Fibroblast of mammary gland (primary cell): Measurements from ENCODE around the gene SLC1A3.

Experiments
- DNase-seq: peaks from one replicate; pipeline ENCODE4 v3.0.0-alpha.2; 2010; ENCODE audit warnings: low read depth
- H3K4me3 ChIP-seq: 2 replicates; pipeline ENCODE4 v1.5.1; 2011; ENCODE audit warnings: low read depth, mild to moderate bottlenecking, low read length, moderate library complexity; ENCODE audit not compliant: control insufficient read depth
- TF ChIP-seq, protein P1 (sequence below): conservative IDR thresholded peaks from 2 replicates; pipeline ENCODE4 v1.5.1; 2011; ENCODE audit warnings: low read depth, low read length, inconsistent platforms; ENCODE audit not compliant: control insufficient read depth, insufficient read depth

The SLC1A3 gene

DNA sequence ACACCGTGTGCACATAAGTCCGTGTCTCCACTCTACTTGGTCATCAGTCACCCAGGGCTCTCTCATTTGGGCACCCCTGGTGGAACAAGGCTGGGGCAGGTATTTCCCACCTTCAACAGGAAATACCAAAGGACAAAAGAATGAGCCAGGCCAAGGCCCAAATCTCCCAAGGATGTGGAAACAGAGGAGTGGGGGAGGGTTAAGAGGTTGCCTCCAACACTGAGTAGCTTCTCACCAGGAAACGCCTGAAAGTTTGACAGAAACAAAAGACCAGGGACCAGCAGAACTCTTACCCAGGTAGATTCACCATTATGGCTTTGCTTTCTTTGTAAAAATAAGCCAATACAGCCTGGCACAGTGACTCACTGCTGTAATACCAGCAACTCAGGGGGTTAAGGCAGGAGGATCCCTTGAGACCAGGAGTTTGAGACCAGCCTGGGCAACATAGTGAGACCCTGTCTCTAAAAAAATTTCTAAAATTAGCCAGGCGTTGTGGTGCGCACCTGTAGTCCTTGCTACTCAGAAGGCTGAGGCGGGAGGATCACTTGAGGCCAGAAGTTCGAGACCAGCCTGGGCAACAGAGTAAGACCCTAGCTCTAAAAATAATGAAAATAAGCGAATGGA, 12.7 kb downstream of the SLC1A3 start:
- no peak for DNase-seq
- no peak overlapping the region for H3K4me3 ChIP-seq
- TF ChIP-seq, protein P1, sequence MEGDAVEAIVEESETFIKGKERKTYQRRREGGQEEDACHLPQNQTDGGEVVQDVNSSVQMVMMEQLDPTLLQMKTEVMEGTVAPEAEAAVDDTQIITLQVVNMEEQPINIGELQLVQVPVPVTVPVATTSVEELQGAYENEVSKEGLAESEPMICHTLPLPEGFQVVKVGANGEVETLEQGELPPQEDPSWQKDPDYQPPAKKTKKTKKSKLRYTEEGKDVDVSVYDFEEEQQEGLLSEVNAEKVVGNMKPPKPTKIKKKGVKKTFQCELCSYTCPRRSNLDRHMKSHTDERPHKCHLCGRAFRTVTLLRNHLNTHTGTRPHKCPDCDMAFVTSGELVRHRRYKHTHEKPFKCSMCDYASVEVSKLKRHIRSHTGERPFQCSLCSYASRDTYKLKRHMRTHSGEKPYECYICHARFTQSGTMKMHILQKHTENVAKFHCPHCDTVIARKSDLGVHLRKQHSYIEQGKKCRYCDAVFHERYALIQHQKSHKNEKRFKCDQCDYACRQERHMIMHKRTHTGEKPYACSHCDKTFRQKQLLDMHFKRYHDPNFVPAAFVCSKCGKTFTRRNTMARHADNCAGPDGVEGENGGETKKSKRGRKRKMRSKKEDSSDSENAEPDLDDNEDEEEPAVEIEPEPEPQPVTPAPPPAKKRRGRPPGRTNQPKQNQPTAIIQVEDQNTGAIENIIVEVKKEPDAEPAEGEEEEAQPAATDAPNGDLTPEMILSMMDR, result no peak

GRCh38 chr5:36621985-36622384, 15.6 kb downstream of the SLC1A3 start:
- no peak for DNase-seq
- no peak overlapping the region for H3K4me3 ChIP-seq
- TF ChIP-seq, protein P1, result no peak

DNA sequence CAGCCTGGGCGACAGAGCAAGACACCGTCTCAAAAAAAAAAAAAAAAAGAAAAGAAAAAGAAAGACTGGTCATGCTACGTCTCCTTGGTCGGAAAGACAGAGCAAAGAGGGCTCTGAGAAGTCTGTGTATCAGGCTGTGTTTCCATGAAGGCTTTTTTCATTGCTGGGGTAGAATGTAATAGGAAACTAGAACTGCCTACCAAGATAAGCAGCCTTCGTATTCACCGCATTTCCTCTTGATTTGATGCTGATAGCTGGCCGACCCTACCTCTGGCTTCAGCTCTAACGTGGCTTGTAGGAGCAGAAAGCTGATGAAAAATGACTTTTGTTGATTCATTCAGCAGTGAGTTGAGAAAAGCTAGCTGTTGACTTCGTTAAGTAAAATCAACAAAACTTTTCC, 17.4 kb downstream of the SLC1A3 start:
- H3K4me3 ChIP-seq, result no peak overlapping the region
- no peak for DNase-seq
- TF ChIP-seq, protein P1, result no peak

DNA sequence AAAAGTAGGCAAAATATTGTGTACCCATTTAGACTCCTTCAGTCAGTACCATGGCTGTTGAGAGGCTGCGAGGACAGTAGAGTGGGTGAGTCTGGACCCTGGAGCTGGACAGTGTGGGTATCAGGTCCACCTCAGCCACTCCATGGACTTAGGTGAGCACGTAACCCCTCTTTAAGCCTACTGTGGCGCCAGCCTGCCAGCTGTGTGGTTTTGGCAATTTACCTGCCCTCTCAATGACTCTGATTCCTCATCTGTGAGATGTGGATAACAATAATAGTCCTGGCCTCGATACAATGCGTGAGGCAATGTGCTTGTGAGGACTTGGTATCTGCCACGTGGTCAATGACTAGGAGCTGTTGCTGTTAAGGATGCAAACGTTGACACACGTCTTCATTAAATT, 17.9 kb downstream of the SLC1A3 start:
- no peak overlapping the region for H3K4me3 ChIP-seq
- DNase-seq, result no peak
- TF ChIP-seq, protein P1, result no peak

DNA sequence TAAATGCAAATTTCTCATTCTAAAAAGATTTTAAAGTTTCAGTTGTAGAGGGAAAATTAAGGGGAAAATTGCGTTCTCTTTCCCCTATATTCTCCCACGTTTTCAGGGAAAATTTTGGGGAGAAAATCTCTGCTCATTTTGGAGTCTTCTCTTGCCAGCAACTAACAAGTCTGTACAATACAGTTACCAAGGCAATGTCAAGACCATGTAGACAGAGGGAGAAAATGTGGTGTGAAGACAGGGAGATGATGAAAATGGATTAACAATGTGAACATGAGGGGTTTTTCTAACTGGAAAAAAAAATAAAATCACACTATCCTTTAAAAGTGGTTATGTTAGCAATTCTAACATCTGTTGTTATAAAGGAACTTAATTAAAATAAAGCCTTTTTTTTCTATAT, 22.3 kb downstream of the SLC1A3 start:
- DNase-seq, result no peak
- TF ChIP-seq, protein P1, result no peak

DNA sequence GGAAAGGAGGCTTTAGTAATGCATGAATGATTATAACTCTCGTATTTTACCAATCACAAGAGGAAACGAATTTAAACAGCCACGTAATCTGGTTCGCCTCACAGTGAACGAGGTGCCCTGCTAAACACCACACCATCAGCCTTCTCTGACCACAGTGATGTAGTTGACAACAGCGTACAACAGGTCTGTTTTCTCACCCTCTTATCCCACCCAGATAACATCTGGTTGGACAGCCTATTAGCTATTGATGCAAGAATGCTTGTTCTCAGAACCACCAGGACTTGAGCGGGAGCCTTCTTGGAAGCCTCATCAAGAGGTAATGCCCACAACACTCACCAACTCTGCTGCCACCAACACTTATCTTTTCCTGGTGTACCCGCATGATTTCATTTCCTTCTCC, 23.3 kb downstream of the SLC1A3 start:
- H3K4me3 ChIP-seq, result no peak overlapping the region
- no peak for DNase-seq
- TF ChIP-seq, protein P1, result no peak

More for the DNA sequence above, 22.3 kb downstream of the SLC1A3 start:
- H3K4me3 ChIP-seq, result no peak overlapping the region
